MM.1S (cell line): ENCODE data around the gene PHAF1.

ENCODE experiments used
- CTCF ChIP-seq: fragments of 300-600 bp; sonication (generic); IDR thresholded peaks from 2 replicates; pipeline ENCODE4 v1.5.1; 2016; ENCODE audit warnings: antibody characterized with exemption, low read length, mixed read lengths
- EZH2phosphoT487 ChIP-seq: fragments of 300-600 bp; sonication (generic); IDR thresholded peaks from 2 replicates; pipeline ENCODE4 v1.6.1; 2018; ENCODE audit warnings: antibody characterized with exemption, low read length

- no peak for TF ChIP-seq CTCF
- no peak for TF ChIP-seq EZH2phosphoT487
These were observed 78.6 kb downstream of the PHAF1 start for GRCh38 chr16:67188323-67188722.
